Upper lobe of right lung (tissue), 1 donor: Measurements from ENCODE around the gene TPCN2. TPM values are rescaled to one million over a fixed set of nuclear protein-coding genes. Genes with fewer than 3 reads are reported as not detected.
"Not testable (repeated sequence)": the region's sequence is repeated elsewhere in the genome, so short reads cannot be mapped to it uniquely, and the experiment has no call there.

Experiments
- ATAC-seq: fragments of 200-7000 bp; cut with Tn5 transposase; one replicate; pipeline ENCODE4 v1.9.1; 2020; ENCODE audit warnings: mild to moderate bottlenecking, moderate library complexity
- DNase-seq: peaks from one replicate; pipeline ENCODE4 v3.0.0-alpha.2; 2020
- H3K27ac ChIP-seq: fragments of 200-600 bp; one replicate; pipeline ENCODE4 v1.8.0; 2022
- H3K27me3 ChIP-seq: fragments of 200-600 bp; one replicate; pipeline ENCODE4 v1.8.0; 2022; ENCODE audit warnings: mild to moderate bottlenecking
- H3K36me3 ChIP-seq: fragments of 200-600 bp; one replicate; pipeline ENCODE4 v1.8.0; 2022
- H3K4me1 ChIP-seq: fragments of 200-600 bp; one replicate; pipeline ENCODE4 v1.8.0; 2022
- H3K4me3 ChIP-seq: fragments of 200-600 bp; one replicate; pipeline ENCODE4 v1.8.0; 2022; ENCODE audit warnings: mild to moderate bottlenecking
- H3K9me3 ChIP-seq: fragments of 200-600 bp; one replicate; pipeline ENCODE4 v1.8.0; 2022
- intact Hi-C: fragments of 100-400 bp; cut with DNase I; formaldehyde crosslinking; loops from one replicate; pipeline ENCODE4 v1.11.0; 2022
- total RNA-seq: library from RNA; stranded (reverse); fragmentation: NEBNext Ultra II Directional; extraction: Animal tissue kit (Norgen Biotek cat#: 25700); gene quantifications from one replicate; pipeline ENCODE4 v1.2.1, GENCODE V29; 2021
- TF ChIP-seq, protein P1 (sequence below): fragments of 200-600 bp; IDR thresholded peaks from one replicate; pipeline ENCODE4 v1.8.0; 2022; ENCODE audit warnings: antibody characterized with exemption
- donor health status: DM: no; HTN: yes; CAD: no; lungs with severe emphysema.

TPCN2 gene
- total RNA-seq, 1 donor from 2014 or later, result 16.6 TPM

DNA sequence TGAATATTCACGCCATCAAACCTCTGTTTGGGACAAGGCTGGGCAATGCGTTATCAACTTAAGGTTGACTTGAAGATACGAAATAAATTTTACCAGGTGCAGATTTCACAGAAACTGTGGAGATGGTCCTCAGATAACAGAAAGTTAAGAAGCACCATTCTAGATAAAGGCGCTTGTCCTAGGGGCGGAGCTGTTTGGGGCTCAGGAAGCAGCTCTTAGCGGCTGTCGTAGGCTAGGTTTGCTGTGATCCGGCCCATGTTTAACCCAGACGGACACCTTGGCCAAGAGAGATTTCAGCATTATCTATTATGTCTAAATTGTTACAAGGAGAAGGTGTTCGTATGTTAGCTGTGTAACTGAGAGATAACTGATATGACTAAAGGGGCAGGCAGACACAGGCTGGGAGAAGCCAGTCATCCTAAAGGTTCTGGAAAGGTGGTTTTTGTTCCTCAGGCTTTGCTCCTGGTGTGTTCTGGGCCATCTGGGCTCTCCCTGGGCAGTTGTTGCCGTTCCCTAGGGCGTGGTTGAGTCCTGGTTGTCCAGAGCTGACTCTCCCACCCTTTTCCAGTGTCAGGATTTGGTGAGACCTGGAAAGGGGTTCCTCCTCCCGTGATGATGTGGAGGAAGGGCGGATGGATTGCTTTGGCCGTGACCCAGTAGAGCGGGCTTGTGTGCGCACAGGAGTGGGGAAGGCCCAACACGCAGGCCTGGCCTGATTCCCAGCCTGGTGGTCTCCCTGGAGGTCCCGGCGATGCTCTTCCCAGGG is 25.8 kb downstream of the TPCN2 start:
- ATAC-seq (no peak), DNase-seq (no peak)
- intact Hi-C loops, result no loop called here
- no peaks in the 10 kb centered on the region for H3K27me3 ChIP-seq
- no peak overlapping the region for H3K27ac ChIP-seq
- no peaks in the 10 kb centered on the region for H3K4me1 ChIP-seq
- TF ChIP-seq, protein P1, sequence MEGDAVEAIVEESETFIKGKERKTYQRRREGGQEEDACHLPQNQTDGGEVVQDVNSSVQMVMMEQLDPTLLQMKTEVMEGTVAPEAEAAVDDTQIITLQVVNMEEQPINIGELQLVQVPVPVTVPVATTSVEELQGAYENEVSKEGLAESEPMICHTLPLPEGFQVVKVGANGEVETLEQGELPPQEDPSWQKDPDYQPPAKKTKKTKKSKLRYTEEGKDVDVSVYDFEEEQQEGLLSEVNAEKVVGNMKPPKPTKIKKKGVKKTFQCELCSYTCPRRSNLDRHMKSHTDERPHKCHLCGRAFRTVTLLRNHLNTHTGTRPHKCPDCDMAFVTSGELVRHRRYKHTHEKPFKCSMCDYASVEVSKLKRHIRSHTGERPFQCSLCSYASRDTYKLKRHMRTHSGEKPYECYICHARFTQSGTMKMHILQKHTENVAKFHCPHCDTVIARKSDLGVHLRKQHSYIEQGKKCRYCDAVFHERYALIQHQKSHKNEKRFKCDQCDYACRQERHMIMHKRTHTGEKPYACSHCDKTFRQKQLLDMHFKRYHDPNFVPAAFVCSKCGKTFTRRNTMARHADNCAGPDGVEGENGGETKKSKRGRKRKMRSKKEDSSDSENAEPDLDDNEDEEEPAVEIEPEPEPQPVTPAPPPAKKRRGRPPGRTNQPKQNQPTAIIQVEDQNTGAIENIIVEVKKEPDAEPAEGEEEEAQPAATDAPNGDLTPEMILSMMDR, result no peak
- H3K9me3 ChIP-seq, result no peaks in the 10 kb centered on the region
- H3K36me3 ChIP-seq, result peaks cover 44% of the 10 kb centered on the region
- H3K4me3 ChIP-seq, result no peak overlapping the region

DNA sequence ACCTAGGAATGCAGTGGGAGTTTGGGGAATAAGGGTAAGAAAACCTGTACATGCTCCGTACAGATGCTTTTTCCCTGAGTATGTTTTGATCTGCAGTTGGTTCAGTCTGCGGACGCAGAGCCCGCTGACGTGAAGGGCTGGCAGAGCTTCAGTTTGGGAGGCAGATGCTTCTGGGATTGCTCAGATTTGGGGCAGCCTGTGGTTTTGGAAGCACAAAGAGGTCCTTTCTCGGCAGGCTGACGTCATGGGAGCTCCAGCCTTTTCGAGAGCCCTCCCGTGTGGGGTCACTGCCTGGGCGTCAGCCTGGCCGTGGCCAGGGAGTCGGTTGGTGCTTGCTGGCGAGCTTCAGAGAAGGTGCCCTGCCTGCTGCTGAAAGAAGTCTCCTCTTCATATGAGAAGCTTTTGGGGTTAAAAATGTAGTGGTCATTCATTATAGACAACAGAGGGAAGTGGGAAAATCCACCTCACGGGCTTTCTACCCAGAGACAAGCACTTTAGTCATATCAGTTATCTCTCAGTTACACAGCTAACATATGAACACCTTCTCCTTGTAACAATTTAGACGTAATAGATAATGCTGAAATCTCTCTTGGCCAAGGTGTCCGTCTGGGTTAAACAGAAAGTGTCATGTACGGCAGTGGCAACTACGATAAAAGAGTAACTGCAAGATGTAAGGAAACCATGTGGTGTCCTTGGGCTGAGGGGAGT is 26.8 kb downstream of the TPCN2 start:
- Histone ChIP-seq H3K4me1 (no peaks in the 10 kb centered on the region), H3K27me3 (no peaks in the 10 kb centered on the region), H3K4me3 (no peak overlapping the region), H3K9me3 (no peaks in the 10 kb centered on the region), H3K27ac (no peak overlapping the region), H3K36me3 (peaks cover 47% of the 10 kb centered on the region)
- no peak for DNase-seq
- no peak for ATAC-seq
- TF ChIP-seq, protein P1, result no peak
- intact Hi-C loops, result no loop called here

DNA sequence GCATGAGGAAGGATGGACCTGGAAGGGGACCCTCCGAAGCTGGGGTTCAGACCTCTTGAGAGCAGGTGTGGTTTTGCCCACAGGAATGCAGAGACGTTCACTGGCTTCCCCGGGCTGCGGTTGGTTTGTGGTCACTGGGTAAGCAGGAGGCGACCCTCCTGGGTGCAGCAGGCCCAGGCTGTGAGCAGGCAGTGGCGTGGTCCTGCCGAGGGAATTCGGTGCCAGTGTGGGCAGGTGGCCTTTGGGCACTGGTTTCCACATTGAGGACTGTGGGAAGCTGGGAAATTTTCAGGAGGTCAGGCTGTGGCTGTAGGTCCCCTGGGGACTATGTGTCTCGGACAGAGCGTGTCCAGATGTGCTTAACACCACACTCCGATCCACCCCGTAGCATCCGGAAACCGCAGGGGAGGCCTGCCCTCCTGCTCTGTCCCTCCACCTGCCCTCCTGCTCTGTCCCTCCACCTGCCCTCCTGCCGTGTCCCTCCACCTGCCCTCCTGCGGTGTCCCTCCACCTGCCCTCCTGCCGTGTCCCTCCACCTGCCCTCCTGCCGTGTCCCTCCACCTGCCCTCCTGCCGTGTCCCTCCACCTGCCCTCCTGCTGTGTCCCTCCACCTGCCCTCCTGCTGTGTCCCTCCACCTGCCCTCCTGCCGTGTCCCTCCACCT is 27.5 kb downstream of the TPCN2 start:
- TF ChIP-seq, protein P1, result no peak
- no peak overlapping the region for H3K4me3 ChIP-seq
- no peaks in the 10 kb centered on the region for H3K4me1 ChIP-seq
- H3K36me3 ChIP-seq, result peaks cover 46% of the 10 kb centered on the region
- H3K27ac ChIP-seq, result no peak overlapping the region
- DNase-seq, result no peak
- no peak for ATAC-seq
- no peaks in the 10 kb centered on the region for H3K9me3 ChIP-seq
- H3K27me3 ChIP-seq, result no peaks in the 10 kb centered on the region
- intact Hi-C loops, result no loop called here

DNA sequence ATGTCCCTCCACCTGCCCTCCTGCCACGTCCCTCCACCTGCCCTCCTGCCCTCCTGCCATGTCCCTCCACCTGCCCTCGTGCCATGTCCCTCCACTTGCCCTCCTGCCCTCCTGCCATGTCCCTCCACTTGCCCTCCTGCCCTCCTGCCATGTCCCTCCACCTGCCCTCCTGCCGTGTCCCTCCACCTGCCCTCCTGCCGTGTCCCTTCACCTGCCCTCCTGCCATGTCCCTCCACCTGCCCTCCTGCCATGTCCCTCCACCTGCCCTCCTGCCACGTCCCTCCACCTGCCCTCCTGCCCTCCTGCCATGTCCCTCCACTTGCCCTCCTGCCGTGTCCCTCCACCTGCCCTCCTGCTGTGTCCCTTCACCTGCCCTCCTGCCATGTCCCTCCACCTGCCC is 28.2 kb downstream of the TPCN2 start:
- H3K4me1 ChIP-seq, H3K4me3 ChIP-seq, H3K27ac ChIP-seq, H3K9me3 ChIP-seq, H3K27me3 ChIP-seq, DNase-seq, intact Hi-C loops, ATAC-seq: not testable (repeated sequence)
- H3K36me3 ChIP-seq, result peaks cover 40% of the 10 kb centered on the region

DNA sequence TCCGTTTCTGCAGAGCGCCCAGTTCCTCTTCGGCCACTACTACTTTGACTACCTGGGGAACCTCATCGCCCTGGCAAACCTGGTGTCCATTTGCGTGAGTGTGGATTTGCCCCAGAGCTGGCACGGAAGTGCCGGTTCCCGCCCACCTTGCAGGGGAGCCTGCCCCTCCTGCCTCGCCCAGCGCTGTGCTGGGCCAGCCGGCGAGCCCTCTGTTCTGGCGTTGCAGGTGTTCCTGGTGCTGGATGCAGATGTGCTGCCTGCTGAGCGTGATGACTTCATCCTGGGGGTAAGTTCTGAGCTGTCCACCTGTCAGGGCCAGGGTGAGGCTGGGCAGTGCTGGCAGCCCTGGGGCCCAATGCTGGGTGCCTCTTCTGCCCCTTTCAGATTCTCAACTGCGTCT is 29.8 kb downstream of the TPCN2 start:
- TF ChIP-seq, protein P1, result no peak
- H3K9me3 ChIP-seq, result no peaks in the 10 kb centered on the region
- no peak for DNase-seq
- intact Hi-C loops, result no loop called here
- H3K4me1 ChIP-seq, result no peaks in the 10 kb centered on the region
- no peaks in the 10 kb centered on the region for H3K27me3 ChIP-seq
- no peak overlapping the region for H3K4me3 ChIP-seq
- H3K36me3 ChIP-seq, result peaks cover 34% of the 10 kb centered on the region
- no peak for ATAC-seq
- no peak overlapping the region for H3K27ac ChIP-seq
